ENCODE data around the gene FAM200C. TPM values are rescaled to one million over a fixed set of nuclear protein-coding genes. Genes with fewer than 3 reads are reported as not detected.
A peak's percentile ranks its signal among the peaks of the same experiment; 100 is the strongest.

FAM200C gene
- total and polyA plus RNA-seq, 11 donors = 2.2 to 5.0 (median 3.4) TPM

- DNase-seq = no peak
- Histone ChIP-seq H3K36me3 (peaks cover 0 to 8% (median 0%) of the 10 kb centered on the region in 9 donors), H3K27ac (no peak overlapping the region), H3K4me1 (peaks cover 0 to 14% (median 0%) of the 10 kb centered on the region in 12 donors), H3K4me3 (no peak overlapping the region), H3K27me3 (no peaks in the 10 kb centered on the region), H3K9me3 (peaks cover 0 to 19% (median 11%) of the 10 kb centered on the region in 12 donors)
- intact Hi-C loops (cut with DNase I) = loop anchor here in 8 of 10 donors (2.0 to 10.0 kb wide), 6 partner anchors 46 to 374 kb away; partner anchors contain the start of gene PWWP2A (in 1 of the 8)
- 70 to 82% (median 80%) methylated on average over 8 of the region's 8 CpGs for WGBS, 4 donors
- TF ChIP-seq POLR2A (IDR thresholded peaks at IDR 0.05) = no peak
- TF ChIP-seq, protein P1, sequence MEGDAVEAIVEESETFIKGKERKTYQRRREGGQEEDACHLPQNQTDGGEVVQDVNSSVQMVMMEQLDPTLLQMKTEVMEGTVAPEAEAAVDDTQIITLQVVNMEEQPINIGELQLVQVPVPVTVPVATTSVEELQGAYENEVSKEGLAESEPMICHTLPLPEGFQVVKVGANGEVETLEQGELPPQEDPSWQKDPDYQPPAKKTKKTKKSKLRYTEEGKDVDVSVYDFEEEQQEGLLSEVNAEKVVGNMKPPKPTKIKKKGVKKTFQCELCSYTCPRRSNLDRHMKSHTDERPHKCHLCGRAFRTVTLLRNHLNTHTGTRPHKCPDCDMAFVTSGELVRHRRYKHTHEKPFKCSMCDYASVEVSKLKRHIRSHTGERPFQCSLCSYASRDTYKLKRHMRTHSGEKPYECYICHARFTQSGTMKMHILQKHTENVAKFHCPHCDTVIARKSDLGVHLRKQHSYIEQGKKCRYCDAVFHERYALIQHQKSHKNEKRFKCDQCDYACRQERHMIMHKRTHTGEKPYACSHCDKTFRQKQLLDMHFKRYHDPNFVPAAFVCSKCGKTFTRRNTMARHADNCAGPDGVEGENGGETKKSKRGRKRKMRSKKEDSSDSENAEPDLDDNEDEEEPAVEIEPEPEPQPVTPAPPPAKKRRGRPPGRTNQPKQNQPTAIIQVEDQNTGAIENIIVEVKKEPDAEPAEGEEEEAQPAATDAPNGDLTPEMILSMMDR (IDR thresholded peaks at IDR 0.05) = peak; percentile 31 to 67 (median 53)
- peak in 1 of 4 donors; percentile 30 for ATAC-seq
Measured at GRCh38 chr5:160390787-160391696, 8.8 kb downstream of the FAM200C start.

DNA sequence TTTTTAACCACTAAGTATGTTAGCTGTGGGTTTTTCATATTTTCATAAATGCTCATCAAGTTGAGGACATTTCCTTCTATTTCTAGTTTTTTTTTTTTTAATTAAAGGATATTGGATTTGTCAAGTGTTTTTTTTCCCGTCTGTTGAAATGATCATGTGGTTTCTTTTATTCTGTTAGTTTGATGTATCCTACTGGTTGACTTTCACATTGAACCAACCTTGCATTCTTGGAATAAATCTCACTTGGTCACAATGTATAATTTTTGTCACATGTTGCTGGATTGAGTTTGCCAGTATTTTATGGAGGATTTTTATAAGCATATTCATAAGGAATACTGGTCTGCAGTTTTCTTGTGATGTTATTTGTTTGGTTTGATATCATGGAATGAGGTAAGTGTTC is 12.4 kb downstream of the FAM200C start:
- intact Hi-C loops (cut with DNase I) = loop anchor here in 5 of 10 donors (5.0 to 10.0 kb wide), 4 partner anchors 190 to 365 kb away; no protein-coding TSS in a partner anchor
- no peak overlapping the region for H3K4me3 ChIP-seq
- 92 to 100% (median 97%) methylated on average over 1 of the region's 1 CpG for WGBS, 4 donors
- TF ChIP-seq POLR2A (IDR thresholded peaks at IDR 0.05) = no peak
- TF ChIP-seq, protein P1 (IDR thresholded peaks at IDR 0.05) = no peak
- ATAC-seq = no peak
- peaks cover 0 to 19% (median 11%) of the 10 kb centered on the region in 12 donors for H3K9me3 ChIP-seq
- no peaks in the 10 kb centered on the region for H3K27me3 ChIP-seq
- H3K27ac ChIP-seq = no peak overlapping the region
- peaks cover 0 to 3% (median 0%) of the 10 kb centered on the region in 12 donors for H3K4me1 ChIP-seq
- peaks cover 0 to 6% (median 0%) of the 10 kb centered on the region in 9 donors for H3K36me3 ChIP-seq
- DNase-seq = no peak

GRCh38 chr5:160385496-160385895 is 14.4 kb downstream of the FAM200C start:
- peaks cover 0 to 6% (median 0%) of the 10 kb centered on the region in 9 donors for H3K36me3 ChIP-seq
- no peaks in the 10 kb centered on the region for H3K27me3 ChIP-seq
- DNase-seq = no peak
- H3K27ac ChIP-seq = no peak overlapping the region
- H3K9me3 ChIP-seq = peaks cover 0 to 19% (median 11%) of the 10 kb centered on the region in 12 donors
- ATAC-seq = no peak
- intact Hi-C loops (cut with DNase I) = loop anchor here in 5 of 10 donors (5.0 to 10.0 kb wide), 4 partner anchors 188 to 363 kb away; no protein-coding TSS in a partner anchor
- no peaks in the 10 kb centered on the region for H3K4me1 ChIP-seq
- no peak for TF ChIP-seq POLR2A (IDR thresholded peaks at IDR 0.05)
- H3K4me3 ChIP-seq = no peak overlapping the region

GRCh38 chr5:160384681-160385080 is 15.2 kb downstream of the FAM200C start:
- DNase-seq (no peak), ATAC-seq (no peak)
- no peak overlapping the region for H3K4me3 ChIP-seq
- intact Hi-C loops (cut with DNase I) = loop anchor here in 5 of 10 donors (5.0 to 10.0 kb wide), 4 partner anchors 187 to 362 kb away; no protein-coding TSS in a partner anchor
- H3K9me3 ChIP-seq = peaks cover 0 to 19% (median 11%) of the 10 kb centered on the region in 12 donors
- H3K36me3 ChIP-seq = peaks cover 0 to 6% (median 0%) of the 10 kb centered on the region in 9 donors
- H3K27ac ChIP-seq = no peak overlapping the region
- no peaks in the 10 kb centered on the region for H3K27me3 ChIP-seq
- no peak for TF ChIP-seq POLR2A (IDR thresholded peaks at IDR 0.05)
- TF ChIP-seq, protein P1 (IDR thresholded peaks at IDR 0.05) = no peak
- H3K4me1 ChIP-seq = peaks cover 0 to 5% (median 0%) of the 10 kb centered on the region in 12 donors
- 93 to 100% (median 97%) methylated on average over 1 of the region's 1 CpG for WGBS, 4 donors

Measured in heart left ventricle (tissue), 16 donors.